ENCODE measurements around the gene KRTAP4-2.

Gene KRTAP4-2

GRCh38 chr17:41223821-41224220, 45.8 kb upstream of the KRTAP4-2 start:
- Histone ChIP-seq H3K27ac (ENCODE audit: extremely low read depth, low read depth, low read length) (no peak overlapping the region), H3K36me3 (ENCODE audit: control insufficient read depth in 2 of 2, insufficient read depth in 1 of 2, low read length in 2 of 2) (no peaks in the 10 kb centered on the region), H3K9me3 (ENCODE audit: control insufficient read depth, insufficient read depth, low read depth, low read length) (no peaks in the 10 kb centered on the region), H3K4me3 (ENCODE audit: low read depth, low read length) (no peak overlapping the region), H3K4me1 (ENCODE audit: control insufficient read depth, insufficient read depth, low read length) (no peaks in the 10 kb centered on the region)
- TF ChIP-seq ZNF10 (tag by site-specific recombination; IDR thresholded peaks at IDR 0.05) (no peak), ZNF621 (tag by site-specific recombination; IDR thresholded peaks at IDR 0.05) (no peak), ATF2 (tag by site-specific recombination; IDR thresholded peaks at IDR 0.05; ENCODE audit: low read depth) (no peak), ZBTB49 (tag by site-specific recombination; IDR thresholded peaks at IDR 0.05; ENCODE audit: low read depth) (no peak), PRDM4 (tag by site-specific recombination; IDR thresholded peaks at IDR 0.05) (no peak), KLF7 (tag by site-specific recombination; IDR thresholded peaks at IDR 0.05; ENCODE audit: borderline replicate concordance) (no peak), PATZ1 (tag by site-specific recombination; IDR thresholded peaks at IDR 0.05) (no peak), ZNF26 (tag by site-specific recombination; IDR thresholded peaks at IDR 0.05) (no peak), PBX3 (CRISPR knock-in tag; IDR thresholded peaks at IDR 0.05) (no peak), ZNF677 (tag by site-specific recombination; IDR thresholded peaks at IDR 0.05) (no peak), ZNF248 (tag by site-specific recombination; IDR thresholded peaks at IDR 0.05) (no peak), ZNF513 (tag by site-specific recombination; IDR thresholded peaks at IDR 0.05) (no peak), ZNF18 (tag by site-specific recombination; IDR thresholded peaks at IDR 0.05) (no peak), ZBTB44 (tag by site-specific recombination; IDR thresholded peaks at IDR 0.05) (no peak), ZNF776 (tag by site-specific recombination; IDR thresholded peaks at IDR 0.05; ENCODE audit: borderline replicate concordance) (no peak), ZNF558 (tag by site-specific recombination; IDR thresholded peaks at IDR 0.05) (no peak), ZNF670 (tag by site-specific recombination; IDR thresholded peaks at IDR 0.05; ENCODE audit: low read depth) (no peak), ZNF660 (tag by site-specific recombination; IDR thresholded peaks at IDR 0.05) (no peak), ZNF785 (tag by site-specific recombination; IDR thresholded peaks at IDR 0.05) (no peak)
- ChIA-PET POLR2A (no interaction called here), CTCF (no interaction called here)
